ENCODE results near the gene PRPF19. TPM values are rescaled to one million over a fixed set of nuclear protein-coding genes. Genes with fewer than 3 reads are reported as not detected.

PRPF19 gene
- total and polyA plus RNA-seq, 2 of the 8 experiments (the other 6 are each of a cell fraction or from before 2014, with no cell fraction given) = 107 to 141 TPM

DNA sequence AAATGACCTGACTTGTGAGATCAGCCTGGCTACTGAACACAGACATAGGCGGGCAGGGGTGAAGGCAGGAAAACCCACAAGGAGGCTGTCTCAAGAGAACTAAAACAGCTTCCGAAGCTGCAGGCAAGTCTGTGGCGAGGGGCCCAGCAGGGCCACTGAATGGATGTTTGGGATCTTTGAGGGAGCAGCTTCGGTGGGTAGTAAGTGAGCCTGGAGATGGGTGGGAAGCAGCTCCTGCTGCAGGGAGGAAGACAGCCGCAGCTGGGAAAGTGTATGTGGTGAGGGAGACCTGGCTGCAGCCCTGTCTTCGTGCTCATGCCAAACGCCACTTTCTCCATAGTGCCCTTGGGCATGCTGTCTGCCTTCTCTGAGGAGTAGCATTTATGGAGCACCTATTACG is 61.0 kb downstream of the PRPF19 start:
- 95% methylated on average over 8 of the region's 8 CpGs; no CpG with 5 or more reads in 1 of the 2 experiments for WGBS, 2 experiments (ENCODE audit: extremely low coverage in 1 of 2, insufficient coverage in 1 of 2, insufficient read length in 1 of 2, insufficient replicate concordance in 2 of 2, low coverage in 1 of 2, low lambda C conversion rate in 2 of 2, missing lambda C conversion rate in 1 of 2)
- Histone ChIP-seq H3K9me3 (ENCODE audit: insufficient read depth in 2 of 2, low read depth in 1 of 2, low read length in 1 of 2) (no peaks in the 10 kb centered on the region), H3K56ac (replicated peaks; ENCODE audit: insufficient read length, low read depth, low read length) (no peak overlapping the region), H4K91ac (replicated peaks; ENCODE audit: insufficient read length, low read length) (no peak overlapping the region), H3K9ac (replicated peaks in 1 of 4; ENCODE audit: extremely low read depth in 1 of 4, low read depth in 3 of 4, low read length in 3 of 4) (no peak overlapping the region), H2AK5ac (ENCODE audit: low read depth, low read length) (no peak overlapping the region), H2BK5ac (ENCODE audit: low read depth, low read length) (no peak overlapping the region), H4K8ac (ENCODE audit: extremely low read depth, insufficient read depth, low read length) (no peak overlapping the region), H3K14ac (ENCODE audit: insufficient read length) (no peak overlapping the region), H3K27ac (ENCODE audit: low read depth, low read length) (no peak overlapping the region), H2BK120ac (replicated peaks; ENCODE audit: low read depth, low read length) (no peak overlapping the region), H2BK12ac (ENCODE audit: low read depth, low read length) (no peak overlapping the region), H2BK20ac (ENCODE audit: low read length) (no peak overlapping the region), H4K5ac (ENCODE audit: insufficient read length, low read depth, low read length) (no peak overlapping the region), H3K27me3 (replicated peaks in 1 of 4; ENCODE audit: control insufficient read depth in 3 of 4, extremely low read depth in 1 of 4, insufficient read depth in 3 of 4, low read length in 3 of 4) (no peaks in the 10 kb centered on the region), H3K4ac (replicated peaks; ENCODE audit: insufficient read length, low read depth, low read length) (no peak overlapping the region), H3K79me1 (ENCODE audit: low read depth, low read length) (peaks cover 6% of the 10 kb centered on the region), H2AFZ (ENCODE audit: low read length) (no peak overlapping the region), H4K20me1 (replicated peaks in 1 of 2; ENCODE audit: control insufficient read depth in 1 of 2, insufficient read depth in 2 of 2, low read length in 2 of 2) (peaks cover 2 to 11% of the 10 kb centered on the region in 2 experiments), H3K23ac (ENCODE audit: insufficient read length) (no peak overlapping the region), H3K18ac (ENCODE audit: extremely low read depth, low read length) (no peak overlapping the region), H3K4me2 (ENCODE audit: insufficient read depth in 1 of 2, low read depth in 2 of 2, low read length in 2 of 2) (peak overlapping the region in 1 of 2 experiments; percentile 99; a peak in 1 of 4 replicates), H3K4me1 (replicated peaks in 1 of 4; ENCODE audit: control insufficient read depth in 3 of 4, insufficient read depth in 4 of 4, low read length in 3 of 4) (peaks cover 0 to 21% (median 7%) of the 10 kb centered on the region in 4 experiments; a peak in 6 of 7 replicates), H3K36me3 (ENCODE audit: control insufficient read depth in 2 of 4, insufficient read depth in 4 of 4, low read length in 3 of 4) (peaks cover 8 to 24% (median 11%) of the 10 kb centered on the region in 4 experiments), H3K79me2 (ENCODE audit: control insufficient read depth in 1 of 2, insufficient read depth in 2 of 2, low read length in 2 of 2) (peaks cover 19 to 41% of the 10 kb centered on the region in 2 experiments), H3K23me2 (ENCODE audit: low read depth, low read length) (peaks cover 11% of the 10 kb centered on the region; the same call in 1 of the 2 replicates), H2BK15ac (ENCODE audit: low read length) (no peak overlapping the region), H3K4me3 (ENCODE audit: extremely low read depth in 1 of 4, insufficient read depth in 2 of 4, low read depth in 3 of 4, low read length in 4 of 4) (no peak overlapping the region)
- ChIA-PET CTCF (ENCODE audit: partially characterized antibody) (interaction anchor here (1.0 to 9.1 kb wide), 6 partner anchors 8 to 139 kb away, joined by 3 to 78 read pairs (median 4); partner anchors contain the start of gene ZP1), POLR2A (ENCODE audit: partially characterized antibody) (no interaction called here)
- FAIRE-seq (no peak), DNase-seq (ENCODE audit: low read depth in 1 of 2, low spot score in 2 of 2) (no peak)
- no peak for TF ChIP-seq TCF12 (IDR thresholded peaks at IDR 0.05; ENCODE audit: low read depth, low read length)
- TF ChIP-seq, protein P1, sequence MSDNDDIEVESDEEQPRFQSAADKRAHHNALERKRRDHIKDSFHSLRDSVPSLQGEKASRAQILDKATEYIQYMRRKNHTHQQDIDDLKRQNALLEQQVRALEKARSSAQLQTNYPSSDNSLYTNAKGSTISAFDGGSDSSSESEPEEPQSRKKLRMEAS (IDR thresholded peaks at IDR 0.05) = no peak
- TF ChIP-seq, protein P2, sequence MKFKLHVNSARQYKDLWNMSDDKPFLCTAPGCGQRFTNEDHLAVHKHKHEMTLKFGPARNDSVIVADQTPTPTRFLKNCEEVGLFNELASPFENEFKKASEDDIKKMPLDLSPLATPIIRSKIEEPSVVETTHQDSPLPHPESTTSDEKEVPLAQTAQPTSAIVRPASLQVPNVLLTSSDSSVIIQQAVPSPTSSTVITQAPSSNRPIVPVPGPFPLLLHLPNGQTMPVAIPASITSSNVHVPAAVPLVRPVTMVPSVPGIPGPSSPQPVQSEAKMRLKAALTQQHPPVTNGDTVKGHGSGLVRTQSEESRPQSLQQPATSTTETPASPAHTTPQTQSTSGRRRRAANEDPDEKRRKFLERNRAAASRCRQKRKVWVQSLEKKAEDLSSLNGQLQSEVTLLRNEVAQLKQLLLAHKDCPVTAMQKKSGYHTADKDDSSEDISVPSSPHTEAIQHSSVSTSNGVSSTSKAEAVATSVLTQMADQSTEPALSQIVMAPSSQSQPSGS (IDR thresholded peaks at IDR 0.05; ENCODE audit: low read length) = no peak
